Endometrium (tissue), 2 donors: ENCODE measurements around the gene EQTN.
A peak's percentile ranks its signal among the peaks of the same experiment; 100 is the strongest.

Experiments used
- FAIRE-seq: peaks from 2 replicates; lab custom pipeline; 2012; peaks lifted over from hg19 to GRCh38; lab: Jason Lieb, UNC
- donor health status: control.
- donor health status: control.

EQTN gene

DNA sequence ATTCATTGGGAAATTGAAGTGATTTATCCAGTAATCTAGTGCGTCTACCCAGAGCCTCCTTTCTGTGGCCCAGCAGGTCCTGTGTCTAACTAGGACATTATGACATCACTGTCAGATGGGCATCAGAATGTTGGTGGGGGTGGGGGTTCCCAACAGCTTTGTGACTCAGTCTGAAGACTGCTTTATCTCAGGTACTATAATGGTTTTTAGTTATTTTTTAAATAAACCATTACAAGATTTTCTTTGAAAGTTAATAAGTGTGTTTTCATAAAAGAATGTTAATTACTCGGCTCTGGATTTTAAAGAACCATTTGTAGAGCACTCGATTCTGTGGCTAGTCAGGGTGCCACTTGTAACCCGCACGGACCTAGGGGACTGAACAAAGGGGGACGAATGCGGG is at the start of gene EQTN:
Gene EQTN, minus strand, starts transcription at position 101 of the 400 bp plus-strand sequence. Its CDS starts 95 bp downstream, at position 6.
- FAIRE-seq, result no peak

DNA sequence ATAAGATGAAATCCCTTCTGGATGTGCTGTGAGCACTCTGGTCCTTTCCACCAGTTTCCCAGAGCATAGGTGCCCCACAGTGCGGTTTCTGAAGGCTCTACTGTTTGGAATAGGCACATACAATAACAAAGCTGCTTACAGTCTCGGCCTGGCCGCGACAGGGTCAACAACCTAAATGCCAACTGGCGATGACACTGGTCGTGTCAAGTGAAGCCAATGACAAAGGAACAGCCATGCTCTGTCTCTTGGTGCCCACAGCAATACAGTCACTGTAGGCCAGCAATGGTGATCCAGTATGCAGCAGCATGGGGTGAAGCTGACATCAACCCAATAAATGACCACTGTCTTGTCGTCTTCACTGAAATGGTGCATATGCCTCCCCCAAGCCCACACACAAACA is 47.8 kb upstream of the EQTN start:
- no peak for FAIRE-seq

DNA sequence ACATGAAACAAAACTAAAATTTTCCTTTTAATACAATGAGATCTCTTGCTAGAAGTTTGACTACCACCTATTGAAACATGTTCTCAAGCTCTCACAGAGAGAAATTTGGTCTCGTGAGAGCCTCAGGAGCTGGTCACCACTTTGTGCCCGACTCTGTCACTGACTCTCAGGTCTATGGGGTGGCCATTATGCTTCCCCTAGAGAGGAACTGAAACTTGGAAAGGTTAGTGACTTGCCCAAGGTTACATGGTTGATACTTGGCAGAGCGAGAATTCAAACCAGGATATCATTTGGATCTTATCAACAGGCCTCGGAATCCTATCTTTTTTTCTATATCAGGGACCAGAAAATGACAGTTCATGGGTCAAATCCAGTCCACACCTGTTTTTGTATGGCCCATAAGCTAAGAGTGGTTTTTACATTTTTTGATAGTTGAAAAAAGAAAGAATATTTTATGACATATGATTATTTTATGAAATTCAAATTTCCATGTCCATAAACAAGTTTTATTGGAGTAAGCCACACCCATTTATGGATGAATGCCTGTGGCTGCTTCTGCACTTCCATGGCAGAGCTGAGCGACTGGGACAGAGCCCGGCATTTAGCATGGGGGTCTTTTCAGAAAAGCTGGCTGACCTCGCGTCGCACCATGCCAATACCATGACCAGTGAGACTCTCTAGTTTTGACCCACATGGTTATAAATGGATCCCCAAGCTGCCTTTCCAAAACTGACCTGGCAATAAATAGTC is 44.8 kb upstream of the EQTN start:
- FAIRE-seq, result no peak

DNA sequence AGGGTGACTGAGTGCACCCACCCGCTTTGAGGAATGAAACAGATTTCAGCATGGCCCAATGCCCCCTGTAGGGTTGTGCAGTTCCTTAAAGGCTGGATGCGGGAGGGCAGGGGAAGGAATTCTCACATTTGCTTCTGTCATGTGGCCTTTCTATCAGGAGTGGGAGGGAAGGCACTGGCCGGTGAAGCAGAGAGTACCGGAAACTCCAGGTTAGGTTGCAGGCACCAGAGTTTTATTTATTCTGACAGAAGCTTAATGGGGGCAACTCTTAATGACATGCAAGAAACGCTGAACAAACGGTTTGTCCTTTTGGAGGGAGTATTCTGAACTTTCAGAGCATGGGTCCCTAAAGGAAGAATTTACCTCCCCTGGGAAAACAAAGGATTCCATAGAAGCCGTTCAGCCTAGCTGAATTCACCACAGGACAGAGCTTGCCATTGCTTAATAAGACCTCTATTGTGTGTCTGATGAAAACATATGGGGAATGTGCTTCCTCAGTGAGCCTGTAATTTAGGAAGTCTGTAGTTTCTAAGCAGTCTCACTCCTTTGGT is 44.1 kb upstream of the EQTN start:
- peak; percentile 64 for FAIRE-seq

DNA sequence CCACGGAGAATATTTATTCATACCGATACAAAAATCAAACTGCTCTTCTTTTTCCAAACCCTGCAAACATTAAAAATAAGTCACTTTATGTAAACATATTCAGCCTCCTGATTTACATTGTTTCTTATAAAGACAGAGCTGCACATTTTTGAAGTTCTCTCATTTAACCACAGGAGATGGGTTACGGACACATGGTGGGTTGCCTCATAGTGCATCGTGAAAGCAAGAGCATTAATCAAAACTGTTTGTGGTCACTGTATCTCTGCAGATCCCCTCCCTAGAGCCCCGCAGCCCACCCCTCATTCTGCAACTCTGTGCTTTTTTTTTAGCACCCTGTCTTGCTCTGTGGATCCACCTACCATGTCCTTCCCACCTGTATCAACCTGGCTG is 43.3 kb upstream of the EQTN start:
- no peak for FAIRE-seq

DNA sequence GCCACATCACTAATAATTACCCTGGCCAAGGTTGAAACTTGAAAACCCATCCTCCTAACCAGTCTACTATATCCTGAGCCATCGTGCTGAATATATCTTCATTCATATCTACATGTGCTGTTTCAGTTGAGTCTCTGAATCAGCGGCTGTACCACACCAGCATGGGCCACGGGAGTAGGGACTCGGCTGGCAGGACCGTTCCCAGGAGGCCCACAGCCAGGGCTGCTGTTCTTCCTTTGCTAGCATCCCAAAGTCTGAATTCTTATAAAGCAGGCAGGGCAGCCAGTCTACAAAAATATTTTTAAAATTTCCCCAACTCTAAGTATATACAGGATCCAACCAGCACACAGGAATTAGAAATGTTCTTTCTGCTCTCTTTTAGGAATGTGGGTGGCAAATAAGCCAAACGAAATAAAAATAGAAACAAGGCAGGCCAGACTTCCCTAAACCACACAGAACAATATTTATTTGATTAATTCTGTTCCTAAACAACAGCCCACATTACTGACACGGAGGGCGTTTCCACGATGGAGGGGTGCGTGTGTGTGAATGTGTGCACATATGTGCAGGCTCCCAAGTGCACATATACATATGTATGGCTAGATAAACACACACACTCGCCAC is 42.8 kb upstream of the EQTN start:
- FAIRE-seq, result peak; percentile 50

DNA sequence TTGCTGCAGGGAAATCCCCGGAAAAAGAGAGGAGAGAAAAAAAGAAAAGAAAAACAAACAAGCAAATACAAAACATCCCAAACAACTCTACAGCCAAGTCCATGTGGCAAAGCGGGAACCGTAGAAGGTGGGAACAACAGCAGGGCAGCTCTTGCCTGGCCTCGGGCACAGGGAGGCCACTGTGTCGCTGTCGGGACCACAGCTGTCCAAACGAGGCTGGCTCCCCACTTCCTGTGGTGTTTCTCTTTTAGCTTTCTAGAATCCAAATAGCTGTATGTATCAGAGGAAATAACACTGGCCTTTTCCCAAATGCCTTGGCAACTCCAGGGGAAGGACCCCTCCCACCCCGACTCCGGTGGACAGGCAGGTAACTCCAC is 41.6 kb upstream of the EQTN start:
- FAIRE-seq, result no peak

DNA sequence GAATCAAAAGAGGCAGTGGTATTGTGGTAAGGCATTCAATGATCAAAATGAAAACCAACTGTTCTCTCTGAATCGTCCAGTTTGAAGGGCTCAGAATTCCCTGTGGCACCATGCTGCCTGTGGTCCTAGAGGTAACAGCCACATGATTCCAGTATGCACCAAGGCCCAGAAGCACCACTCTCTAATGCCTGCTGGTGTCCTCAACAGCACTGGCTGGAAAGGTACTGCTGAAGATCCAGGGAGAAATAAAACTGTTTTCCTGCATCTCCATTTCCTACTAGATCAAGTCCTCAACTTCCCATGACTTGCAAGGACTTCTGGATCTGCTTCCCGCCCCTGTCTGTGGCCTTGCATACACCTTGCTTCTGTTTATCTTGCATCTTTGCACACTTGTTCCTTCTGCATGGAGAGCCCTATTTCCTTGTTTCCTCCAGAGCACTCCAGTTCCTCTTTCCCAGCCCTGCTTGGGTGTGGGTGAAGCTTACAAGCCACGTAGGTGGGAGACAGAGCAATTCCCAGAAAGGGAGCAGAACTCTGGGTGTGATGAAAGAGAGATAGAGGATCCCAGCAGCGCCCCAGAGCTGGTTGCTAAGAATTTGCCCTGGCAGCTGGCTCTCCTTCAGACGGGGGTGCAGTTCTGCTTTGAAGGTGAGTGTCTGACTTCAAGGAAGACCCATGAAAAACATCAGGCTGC is 41.0 kb upstream of the EQTN start:
- no peak for FAIRE-seq

DNA sequence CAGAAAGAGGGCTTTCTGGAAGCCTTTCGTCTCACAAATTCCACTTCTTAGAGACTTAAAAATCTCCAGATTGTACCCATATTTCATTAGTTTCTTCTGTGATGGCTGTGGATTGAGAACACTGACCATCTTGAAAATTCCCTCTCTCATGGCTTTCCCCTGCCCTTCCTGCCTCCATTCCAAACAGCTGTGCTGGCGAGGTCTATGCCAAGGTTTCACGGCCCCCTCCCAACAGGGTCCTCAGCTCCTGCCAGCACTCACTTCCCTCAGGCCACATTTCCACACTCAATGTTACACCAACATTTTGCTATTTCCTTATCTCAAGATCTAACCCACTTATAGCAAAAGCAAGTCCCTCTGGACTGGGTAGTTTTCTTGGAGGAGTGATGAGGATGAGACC is 40.3 kb upstream of the EQTN start:
- FAIRE-seq, result no peak

DNA sequence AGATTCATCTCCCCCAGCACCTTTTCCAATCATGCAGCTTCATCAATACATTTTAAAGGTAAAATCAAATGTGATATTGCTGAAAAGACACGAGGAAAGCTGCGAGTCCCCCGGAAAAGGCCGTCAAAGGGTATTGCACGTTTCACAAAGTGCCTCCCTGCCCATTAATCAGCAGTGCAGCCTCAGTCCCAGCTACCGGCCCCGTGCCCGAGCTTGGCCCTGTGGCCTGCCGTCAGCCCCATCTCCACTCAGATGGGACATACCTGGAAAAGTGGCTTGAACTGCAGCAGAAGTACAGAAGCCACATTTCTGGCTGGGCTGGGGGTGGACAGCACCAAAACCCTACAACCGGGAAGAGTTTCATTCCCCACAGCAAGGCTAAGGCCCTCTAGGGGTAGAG is 39.9 kb upstream of the EQTN start:
- FAIRE-seq, result no peak

DNA sequence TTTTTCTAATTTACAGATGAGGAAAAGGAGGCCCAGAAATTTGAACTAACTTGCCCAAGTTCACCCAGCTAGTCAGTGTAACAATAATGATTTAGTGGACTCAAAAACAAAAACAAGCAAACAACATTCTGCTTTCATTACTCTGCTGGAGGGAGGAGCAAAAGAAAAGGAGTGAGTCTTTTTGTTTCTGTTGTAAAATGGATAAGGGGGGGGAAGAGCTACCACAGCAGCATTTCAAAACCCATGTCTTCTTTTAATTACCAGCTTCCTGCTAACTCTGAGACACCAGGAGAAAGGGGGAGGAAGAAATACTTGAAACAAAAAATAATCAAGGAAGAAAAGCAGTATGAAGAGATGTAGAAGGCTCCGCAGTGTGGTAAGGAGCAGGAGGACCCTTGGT is 39.2 kb upstream of the EQTN start:
- peak; percentile 84 for FAIRE-seq

DNA sequence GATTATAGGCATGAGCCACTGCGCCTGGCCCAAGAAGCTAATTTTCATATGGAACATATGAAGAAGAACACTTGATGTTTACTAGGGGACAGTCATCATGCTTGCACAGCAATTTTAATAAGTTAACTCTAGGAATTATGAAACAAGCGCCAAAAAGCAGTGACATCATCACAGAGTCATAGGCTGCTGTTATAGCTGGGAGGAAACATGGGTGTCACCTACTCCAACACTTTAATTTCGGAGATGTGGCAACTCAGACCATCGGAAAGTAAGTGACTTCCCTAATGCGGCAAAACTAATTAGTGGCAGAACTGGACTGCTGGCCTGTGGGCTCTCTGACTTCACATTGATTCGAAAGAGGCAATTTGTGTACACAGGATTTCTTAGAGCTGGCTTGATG is 38.1 kb upstream of the EQTN start:
- no peak for FAIRE-seq

DNA sequence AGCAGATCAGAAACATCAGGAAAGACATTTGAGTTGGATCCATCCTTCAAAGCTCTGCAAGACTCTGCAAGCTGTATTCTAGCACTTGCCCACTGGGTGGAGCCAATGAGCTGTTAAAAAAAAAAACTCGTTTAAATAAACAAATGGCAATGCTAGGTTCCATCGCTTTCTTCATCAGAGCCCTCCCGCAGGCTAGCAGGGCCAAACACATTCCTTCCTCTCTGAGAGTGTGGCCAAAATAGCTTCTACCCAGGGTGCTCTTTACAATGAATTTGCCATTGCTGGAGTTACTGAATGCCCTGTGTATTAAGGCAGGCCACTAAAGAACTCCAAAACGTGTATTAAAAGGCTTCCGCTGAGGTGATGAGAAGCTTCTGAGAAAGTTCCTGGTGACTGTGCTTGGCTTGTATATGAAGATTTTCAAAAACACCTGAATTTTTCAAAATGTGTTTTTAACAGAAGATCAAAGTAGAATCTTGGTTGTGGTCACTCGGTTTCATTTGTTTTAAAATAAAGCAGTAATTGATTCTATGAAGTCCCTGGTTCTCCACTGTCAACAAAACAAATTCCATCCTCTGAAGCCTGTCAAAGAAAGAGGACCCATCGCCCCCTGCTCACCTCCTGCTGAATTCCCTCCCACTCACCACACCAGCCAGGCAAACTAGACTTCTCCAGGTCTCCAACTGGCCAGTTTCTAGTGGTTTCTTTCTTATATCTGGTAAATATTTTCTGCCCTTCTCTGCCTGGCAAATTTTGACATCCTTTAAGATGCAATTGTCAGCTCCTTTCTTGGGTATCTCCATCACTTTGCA is 36.5 kb upstream of the EQTN start:
- peak; percentile 94 for FAIRE-seq

DNA sequence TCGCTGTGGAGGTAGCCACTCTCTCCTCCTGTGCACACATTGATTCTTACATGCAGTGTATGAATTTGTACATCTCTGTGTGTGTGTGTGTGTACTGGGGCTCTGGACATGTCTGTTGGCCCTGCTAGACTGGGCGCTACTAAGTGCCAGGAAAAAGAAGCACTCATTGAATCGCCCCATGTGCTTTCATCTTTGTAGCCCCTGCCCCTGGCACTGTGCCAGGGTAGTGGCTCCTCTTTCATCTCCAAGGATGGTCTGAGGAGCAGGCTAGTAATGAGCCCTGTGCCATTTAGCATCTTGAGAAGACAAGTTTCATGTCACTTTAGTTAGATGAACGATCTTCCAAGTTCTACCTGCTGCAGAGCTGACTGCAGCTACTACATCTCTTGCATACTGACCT is 34.4 kb upstream of the EQTN start:
- FAIRE-seq, result no peak

DNA sequence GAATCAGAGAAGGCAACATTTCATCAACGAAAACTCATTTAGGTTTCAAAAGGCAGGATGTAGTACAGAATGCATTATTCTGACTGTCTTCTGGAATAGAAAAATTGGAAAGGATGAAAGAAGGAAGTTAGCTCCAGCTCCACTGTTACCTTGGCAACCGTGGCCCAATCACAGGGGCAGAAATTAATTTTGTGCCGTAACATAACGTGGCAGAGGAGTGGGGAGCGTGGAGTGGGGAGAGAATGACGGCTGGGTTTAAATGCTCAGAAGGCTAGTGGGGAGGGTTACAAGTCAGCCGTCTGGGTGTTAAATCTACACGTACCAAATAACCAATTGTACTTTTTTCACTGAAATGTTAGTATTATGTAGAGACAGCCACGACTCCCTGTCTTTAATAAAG is 32.3 kb upstream of the EQTN start:
- no peak for FAIRE-seq

DNA sequence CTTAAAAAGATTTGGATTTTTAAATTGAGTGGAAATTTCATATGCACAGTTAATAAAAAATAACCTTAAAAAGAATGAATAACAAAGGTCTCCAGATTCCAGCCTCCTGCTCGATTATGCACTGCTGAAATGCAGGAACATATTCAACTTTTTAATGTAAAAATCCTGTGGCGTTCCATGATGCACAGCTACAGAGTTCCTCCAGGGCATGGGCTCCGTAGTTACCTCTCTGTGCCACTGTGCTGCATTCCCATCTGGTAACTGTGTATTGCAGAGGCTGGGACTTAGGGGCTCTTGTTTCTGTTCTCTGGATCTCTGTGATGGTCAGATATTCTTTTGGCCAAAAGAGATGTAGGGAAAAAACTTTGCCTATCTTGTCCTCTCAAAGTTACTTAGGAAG is 31.5 kb upstream of the EQTN start:
- no peak for FAIRE-seq

DNA sequence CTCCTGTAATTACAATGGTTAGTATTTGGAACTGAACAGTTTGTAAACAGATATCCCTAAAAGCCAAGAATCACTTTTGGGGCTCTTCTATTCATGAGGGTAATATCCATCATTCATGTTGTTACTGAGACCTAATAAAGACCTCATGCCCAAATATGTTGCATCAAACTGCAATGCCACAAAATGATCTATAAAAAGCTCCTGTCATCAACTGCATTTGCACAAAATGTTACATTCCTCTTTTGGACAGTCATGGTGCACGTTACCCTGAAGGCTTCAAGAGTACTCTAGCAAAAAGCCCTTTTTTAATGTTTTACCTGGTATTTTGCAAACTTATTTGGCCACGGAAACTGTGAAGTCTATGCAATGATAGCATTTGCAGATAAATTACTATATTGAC is 14.2 kb upstream of the EQTN start:
- FAIRE-seq, result no peak

DNA sequence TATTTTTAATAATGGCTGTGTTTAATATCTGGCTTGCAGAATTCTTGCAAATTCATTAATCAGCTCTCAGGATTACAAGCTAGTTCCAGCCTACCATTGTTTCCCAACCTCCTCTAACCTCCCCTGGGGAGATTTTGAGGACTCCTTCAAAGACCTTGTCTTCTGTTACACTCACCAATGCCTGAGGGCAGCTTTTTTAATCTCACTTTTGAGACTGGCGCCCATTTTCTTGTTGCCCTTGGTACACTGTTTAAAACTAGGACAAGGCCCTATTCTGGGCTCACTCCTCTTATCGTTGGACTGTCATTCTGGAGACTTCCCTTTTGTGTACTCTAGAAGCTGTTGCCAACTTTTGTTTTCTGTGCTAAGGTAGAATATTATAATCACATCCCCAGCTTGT is 13.6 kb upstream of the EQTN start:
- FAIRE-seq, result no peak

DNA sequence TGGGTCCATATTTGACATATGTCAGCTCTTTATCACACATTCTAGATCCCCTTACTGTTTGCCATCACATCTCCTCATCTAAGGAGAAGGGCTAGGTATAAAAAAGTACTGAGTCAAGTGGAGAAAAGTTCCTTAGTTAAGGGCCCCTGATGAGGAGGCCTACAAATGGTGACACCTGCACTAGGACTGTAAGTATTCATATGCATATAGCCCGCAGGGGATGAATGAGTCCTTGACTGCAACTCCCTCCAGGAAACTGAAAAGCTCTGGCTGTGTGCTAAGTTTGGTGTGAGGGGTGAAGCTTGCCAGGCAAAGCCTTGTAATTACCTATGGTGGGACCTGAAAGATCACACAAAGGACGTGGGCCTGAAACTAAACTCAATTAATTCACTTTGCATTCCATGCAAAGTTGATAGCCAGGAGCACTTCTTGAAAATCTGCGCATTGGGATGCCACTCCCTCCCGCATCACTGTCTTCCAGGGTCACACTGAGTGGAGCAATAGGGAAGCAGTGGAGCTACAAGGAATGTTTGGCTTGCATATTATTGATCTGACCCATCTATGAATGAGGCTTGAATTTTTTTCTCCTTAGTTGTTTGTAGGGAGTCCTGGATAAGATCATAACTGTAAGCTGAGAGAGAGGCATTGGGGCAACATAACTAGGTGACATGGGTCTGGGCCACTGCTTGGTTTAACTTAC is 11.9 kb upstream of the EQTN start:
- FAIRE-seq, result no peak

DNA sequence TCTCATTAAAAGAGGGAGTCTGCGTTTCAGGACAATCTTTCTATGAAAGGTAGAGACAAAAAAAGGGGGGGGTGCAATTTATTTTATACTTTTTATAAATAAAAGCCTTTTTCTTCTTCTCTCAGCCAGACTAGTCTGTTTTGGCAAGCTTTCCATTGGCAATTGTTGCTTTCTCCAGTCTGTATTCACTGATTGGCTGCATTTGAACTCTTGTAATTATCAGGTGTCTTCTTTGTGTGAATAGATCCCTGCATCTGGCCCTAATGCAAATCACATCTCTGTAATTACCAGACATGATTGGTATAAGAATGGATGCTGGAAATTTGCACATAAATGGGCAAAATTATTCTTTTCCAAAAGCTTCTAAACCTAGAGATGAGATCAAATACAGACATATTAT is 7.6 kb upstream of the EQTN start:
- no peak for FAIRE-seq

DNA sequence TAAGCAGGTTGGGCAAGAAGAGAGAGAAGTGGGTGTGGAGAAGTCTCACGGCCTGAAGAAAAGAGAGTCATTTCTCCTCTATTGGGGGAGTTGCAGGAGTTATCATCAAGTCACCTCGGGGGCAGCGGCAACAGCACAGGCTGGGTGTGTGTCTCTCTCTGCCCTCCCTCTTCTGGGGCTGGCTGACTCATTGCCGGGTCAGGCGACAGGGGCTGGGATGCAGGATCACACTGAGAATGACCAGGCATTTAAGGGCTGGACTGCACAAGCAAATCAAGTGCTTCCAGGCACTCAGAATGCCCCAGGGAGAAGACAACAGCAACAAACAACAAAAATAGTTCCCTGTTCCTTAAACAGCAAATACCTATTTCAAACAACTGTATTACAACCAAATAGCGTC is 6.3 kb upstream of the EQTN start:
- no peak for FAIRE-seq

DNA sequence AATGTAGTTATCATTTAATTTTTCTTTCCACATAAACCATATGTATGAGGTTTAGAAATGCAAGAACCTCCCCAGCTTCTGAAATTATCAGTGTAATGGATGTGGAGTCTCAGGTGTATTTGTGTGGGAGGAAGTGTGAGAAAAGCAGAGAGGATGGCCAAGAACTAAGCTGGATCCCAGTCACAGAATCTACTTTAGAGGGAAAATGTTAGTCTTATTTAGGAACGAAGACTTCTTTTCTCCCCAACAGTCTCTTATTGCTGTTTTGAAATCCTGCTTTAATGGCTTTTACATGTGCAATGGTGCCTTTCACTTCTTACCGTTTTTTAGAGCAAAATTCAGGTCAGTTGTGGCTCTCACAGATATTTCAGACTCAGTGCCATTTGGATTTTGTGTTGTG is 3.0 kb downstream of the EQTN start:
- no peak for FAIRE-seq
